K562 (cell line): ENCODE data around the gene FGR. TPM values are rescaled to one million over a fixed set of nuclear protein-coding genes. Genes with fewer than 3 reads are reported as not detected.

ENCODE experiments used
- NR2C1 ChIP-seq, 2 experiments: fragments of 450-650 bp; IDR thresholded peaks; 2 replicates each; pipeline ENCODE4 v1.6.1; 2017; ENCODE audit warnings: mild to moderate bottlenecking in 2 of 2, antibody characterized with exemption in 1 of 2, inconsistent platforms in 1 of 2, missing compliant biosample characterization in 1 of 2, missing genetic modification characterization in 1 of 2
- TFAM ChIP-seq: fragments of 250-450 bp; sonication (Bioruptor Pico); conservative IDR thresholded peaks from 2 replicates; pipeline ENCODE4 v1.5.0; 2021; ENCODE audit warnings: mild to moderate bottlenecking, moderate library complexity
- polyA plus RNA-seq, 8 experiments: library from polyadenylated mRNA; depleted of rRNA in 4 of 8; stranded (reverse) in 5 of 8; unstranded in 3 of 8; fragments of >200 nt; fragmentation: Nextera tagmentation in 2 of 8; fragmentation: Illumina TruSeq in 1 of 8; extraction: Ambion mirVana in 2 of 8; extraction: Trizol in 1 of 8; gene quantifications; 2 replicates each; pipeline versions ENCODE4 v1.2.1 to v1.2.3, GENCODE V29; 2011 to 2014; ENCODE audit warnings: inconsistent platforms in 1 of 8, missing spikeins in 1 of 8
- total RNA-seq, 7 experiments: library from RNA; depleted of rRNA in 6 of 7; stranded (reverse); fragments of >200 nt in 6 of 7; fragmentation: Illumina TruSeq in 2 of 7; extraction: Trizol in 2 of 7; gene quantifications; 2 replicates each; pipeline versions ENCODE4 v1.2.1 to v1.2.3, GENCODE V29; 2011 to 2021; ENCODE audit warnings: low replicate concordance in 1 of 7
- TF ChIP-seq, protein P1 (sequence below): fragments of 450-650 bp; IDR thresholded peaks from 2 replicates; pipeline ENCODE4 v1.6.1; 2016
- TF ChIP-seq, protein P2 (sequence below): fragments of 200-800 bp; sonication (Bioruptor generic); IDR thresholded peaks from 2 replicates; pipeline ENCODE4 v1.6.1; 2017; ENCODE audit warnings: missing genetic modification characterization, missing compliant biosample characterization
- TF ChIP-seq, protein P3 (sequence below): fragments of 200-400 bp; formaldehyde crosslinking; IDR thresholded peaks from 2 replicates; pipeline ENCODE4 v1.6.1; 2017; ENCODE audit warnings: mild to moderate bottlenecking, low read depth, low read length, moderate library complexity

Gene FGR
- total and polyA plus RNA-seq, 9 of the 15 experiments (the other 6 are each of a cell fraction or from before 2014, with no cell fraction given) = 0.04 to 0.11 TPM; not detected in 7

GRCh38 chr1:27606708-27607238 is 28.2 kb downstream of the FGR start (continued):
- TF ChIP-seq, protein P1, sequence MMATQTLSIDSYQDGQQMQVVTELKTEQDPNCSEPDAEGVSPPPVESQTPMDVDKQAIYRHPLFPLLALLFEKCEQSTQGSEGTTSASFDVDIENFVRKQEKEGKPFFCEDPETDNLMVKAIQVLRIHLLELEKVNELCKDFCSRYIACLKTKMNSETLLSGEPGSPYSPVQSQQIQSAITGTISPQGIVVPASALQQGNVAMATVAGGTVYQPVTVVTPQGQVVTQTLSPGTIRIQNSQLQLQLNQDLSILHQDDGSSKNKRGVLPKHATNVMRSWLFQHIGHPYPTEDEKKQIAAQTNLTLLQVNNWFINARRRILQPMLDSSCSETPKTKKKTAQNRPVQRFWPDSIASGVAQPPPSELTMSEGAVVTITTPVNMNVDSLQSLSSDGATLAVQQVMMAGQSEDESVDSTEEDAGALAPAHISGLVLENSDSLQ = peak; percentile 56
- TF ChIP-seq NR2C1 (IDR thresholded peaks at IDR 0.05) = no peak
- no peak for TF ChIP-seq NR2C1 (tag; IDR thresholded peaks at IDR 0.05)
- TF ChIP-seq, protein P2, sequence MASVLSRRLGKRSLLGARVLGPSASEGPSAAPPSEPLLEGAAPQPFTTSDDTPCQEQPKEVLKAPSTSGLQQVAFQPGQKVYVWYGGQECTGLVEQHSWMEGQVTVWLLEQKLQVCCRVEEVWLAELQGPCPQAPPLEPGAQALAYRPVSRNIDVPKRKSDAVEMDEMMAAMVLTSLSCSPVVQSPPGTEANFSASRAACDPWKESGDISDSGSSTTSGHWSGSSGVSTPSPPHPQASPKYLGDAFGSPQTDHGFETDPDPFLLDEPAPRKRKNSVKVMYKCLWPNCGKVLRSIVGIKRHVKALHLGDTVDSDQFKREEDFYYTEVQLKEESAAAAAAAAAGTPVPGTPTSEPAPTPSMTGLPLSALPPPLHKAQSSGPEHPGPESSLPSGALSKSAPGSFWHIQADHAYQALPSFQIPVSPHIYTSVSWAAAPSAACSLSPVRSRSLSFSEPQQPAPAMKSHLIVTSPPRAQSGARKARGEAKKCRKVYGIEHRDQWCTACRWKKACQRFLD (CRISPR knock-in tag) = no peak
- TF ChIP-seq, protein P3, sequence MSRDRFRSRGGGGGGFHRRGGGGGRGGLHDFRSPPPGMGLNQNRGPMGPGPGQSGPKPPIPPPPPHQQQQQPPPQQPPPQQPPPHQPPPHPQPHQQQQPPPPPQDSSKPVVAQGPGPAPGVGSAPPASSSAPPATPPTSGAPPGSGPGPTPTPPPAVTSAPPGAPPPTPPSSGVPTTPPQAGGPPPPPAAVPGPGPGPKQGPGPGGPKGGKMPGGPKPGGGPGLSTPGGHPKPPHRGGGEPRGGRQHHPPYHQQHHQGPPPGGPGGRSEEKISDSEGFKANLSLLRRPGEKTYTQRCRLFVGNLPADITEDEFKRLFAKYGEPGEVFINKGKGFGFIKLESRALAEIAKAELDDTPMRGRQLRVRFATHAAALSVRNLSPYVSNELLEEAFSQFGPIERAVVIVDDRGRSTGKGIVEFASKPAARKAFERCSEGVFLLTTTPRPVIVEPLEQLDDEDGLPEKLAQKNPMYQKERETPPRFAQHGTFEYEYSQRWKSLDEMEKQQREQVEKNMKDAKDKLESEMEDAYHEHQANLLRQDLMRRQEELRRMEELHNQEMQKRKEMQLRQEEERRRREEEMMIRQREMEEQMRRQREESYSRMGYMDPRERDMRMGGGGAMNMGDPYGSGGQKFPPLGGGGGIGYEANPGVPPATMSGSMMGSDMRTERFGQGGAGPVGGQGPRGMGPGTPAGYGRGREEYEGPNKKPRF = no peak
- TF ChIP-seq TFAM (CRISPR knock-in tag) = no peak
